Lung (tissue), 12 donors: Measurements from ENCODE around the gene ACTG1. TPM values are rescaled to one million over a fixed set of nuclear protein-coding genes. Genes with fewer than 3 reads are reported as not detected.

Experiments used
- ATAC-seq: fragments of 200-7000 bp; cut with Tn5 transposase; one replicate; pipeline ENCODE4 v1.9.1; 2020; ENCODE audit warnings: moderate number of reproducible peaks; ENCODE audit not compliant: insufficient read depth, low FRiP score
- DNase-seq, 3 donors: peaks; one replicate each; pipeline ENCODE4 v3.0.0-alpha.2; 2013 to 2017
- H3K27ac ChIP-seq, 2 donors: one replicate each; pipeline ENCODE4 v1.5.1; 2013; ENCODE audit warnings: mild to moderate bottlenecking in 2 of 2, moderate library complexity in 2 of 2, control low read depth in 1 of 2, inconsistent platforms in 1 of 2, low read depth in 1 of 2, low read length in 1 of 2
- H3K27me3 ChIP-seq, 3 donors: one replicate each; pipeline ENCODE4 v1.5.1; 2013; ENCODE audit warnings: low read length in 2 of 3; ENCODE audit not compliant: control insufficient read depth in 3 of 3, insufficient read depth in 3 of 3
- H3K36me3 ChIP-seq, 4 donors: one replicate each; pipeline ENCODE4 v1.5.1; 2013; ENCODE audit warnings: low read length in 4 of 4, mild to moderate bottlenecking in 1 of 4, moderate library complexity in 1 of 4; ENCODE audit not compliant: control insufficient read depth in 4 of 4, insufficient read depth in 4 of 4
- H3K4me1 ChIP-seq, 5 donors: one replicate each; pipeline ENCODE4 v1.5.1; 2013; ENCODE audit warnings: low read length in 5 of 5, mild to moderate bottlenecking in 2 of 5, moderate library complexity in 1 of 5; ENCODE audit not compliant: control insufficient read depth in 5 of 5, insufficient read depth in 5 of 5
- H3K4me3 ChIP-seq: one replicate; pipeline ENCODE4 v1.5.1; 2013; ENCODE audit warnings: mild to moderate bottlenecking, control low read depth, moderate library complexity
- H3K9ac ChIP-seq, 2 donors: one replicate each; pipeline ENCODE4 v1.5.1; 2013; ENCODE audit warnings: low read length in 2 of 2, control low read depth in 1 of 2; ENCODE audit not compliant: insufficient read depth in 1 of 2
- H3K9me3 ChIP-seq, 4 donors: one replicate each; pipeline ENCODE4 v1.5.1; 2013; ENCODE audit warnings: low read length in 3 of 4, mild to moderate bottlenecking in 1 of 4, moderate library complexity in 1 of 4; ENCODE audit not compliant: control insufficient read depth in 4 of 4, insufficient read depth in 3 of 4
- WGBS, 2 donors: extraction: QIAGEN DNeasy Blood & Tissue Kit; methylation state at CpG; one replicate each; pipeline ENCODE4 v1.1.7; 2013; 5-methylcytosine and 5-hydroxymethylcytosine counted together
- polyA plus RNA-seq, 2 donors: library from polyadenylated mRNA; stranded (reverse); fragments of 200-250 nt; gene quantifications; one replicate each; pipeline ENCODE4 v1.2.1, GENCODE V29; 2013
- total RNA-seq, 2 donors: library from RNA; depleted of rRNA in 1 of 2; stranded (reverse); fragments of >200 nt in 1 of 2; gene quantifications; one replicate each; pipeline ENCODE4 v1.2.1, GENCODE V29; 2014 to 2021
- TF ChIP-seq, protein P1 (sequence below): IDR thresholded peaks from 2 replicates; pipeline ENCODE4 v1.5.1; 2012; ENCODE audit warnings: mild to moderate bottlenecking; ENCODE audit errors: control extremely low read depth, extremely low read depth
- donor health status: control.
- donor health status: control.
- donor health status: Bipolar disorder and iron deficiency.
- donor health status: healthy.
- donor health status: DM: yes; HTN: yes; CAD: no.

Gene ACTG1
- total and polyA plus RNA-seq, 4 donors = 1,461 to 4,301 (median 3,063) TPM

DNA sequence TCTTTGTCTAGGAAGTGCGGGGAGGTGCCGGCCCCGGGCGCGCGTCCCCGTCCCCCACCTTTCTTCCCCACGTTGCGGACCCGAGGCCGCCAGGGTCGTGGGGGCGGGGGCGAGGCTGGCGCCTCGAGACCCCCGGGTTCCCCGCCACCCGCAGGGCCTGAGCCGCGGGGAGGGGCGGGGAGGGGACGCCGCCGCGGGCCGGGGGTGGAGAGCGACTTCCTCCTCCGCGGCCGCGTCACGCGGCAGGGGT lies 1.8 kb upstream of the ACTG1 start:
- ATAC-seq (no peak), DNase-seq (no peak)
- Histone ChIP-seq H3K4me1 (peaks cover 2 to 42% (median 20%) of the 10 kb centered on the region in 5 donors), H3K27ac (peak overlapping the region; percentile 99), H3K4me3 (peak overlapping the region; percentile 73), H3K36me3 (peaks cover 18 to 29% (median 24%) of the 10 kb centered on the region in 4 donors), H3K9me3 (peaks cover 0 to 5% (median 0%) of the 10 kb centered on the region in 4 donors), H3K9ac (peak overlapping the region; percentile 55 to 86), H3K27me3 (no peaks in the 10 kb centered on the region)
- TF ChIP-seq, protein P1, sequence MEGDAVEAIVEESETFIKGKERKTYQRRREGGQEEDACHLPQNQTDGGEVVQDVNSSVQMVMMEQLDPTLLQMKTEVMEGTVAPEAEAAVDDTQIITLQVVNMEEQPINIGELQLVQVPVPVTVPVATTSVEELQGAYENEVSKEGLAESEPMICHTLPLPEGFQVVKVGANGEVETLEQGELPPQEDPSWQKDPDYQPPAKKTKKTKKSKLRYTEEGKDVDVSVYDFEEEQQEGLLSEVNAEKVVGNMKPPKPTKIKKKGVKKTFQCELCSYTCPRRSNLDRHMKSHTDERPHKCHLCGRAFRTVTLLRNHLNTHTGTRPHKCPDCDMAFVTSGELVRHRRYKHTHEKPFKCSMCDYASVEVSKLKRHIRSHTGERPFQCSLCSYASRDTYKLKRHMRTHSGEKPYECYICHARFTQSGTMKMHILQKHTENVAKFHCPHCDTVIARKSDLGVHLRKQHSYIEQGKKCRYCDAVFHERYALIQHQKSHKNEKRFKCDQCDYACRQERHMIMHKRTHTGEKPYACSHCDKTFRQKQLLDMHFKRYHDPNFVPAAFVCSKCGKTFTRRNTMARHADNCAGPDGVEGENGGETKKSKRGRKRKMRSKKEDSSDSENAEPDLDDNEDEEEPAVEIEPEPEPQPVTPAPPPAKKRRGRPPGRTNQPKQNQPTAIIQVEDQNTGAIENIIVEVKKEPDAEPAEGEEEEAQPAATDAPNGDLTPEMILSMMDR = no peak
- 0 to 1% methylated on average over 7 to 34 of the region's 34 CpGs for WGBS, 2 donors

DNA sequence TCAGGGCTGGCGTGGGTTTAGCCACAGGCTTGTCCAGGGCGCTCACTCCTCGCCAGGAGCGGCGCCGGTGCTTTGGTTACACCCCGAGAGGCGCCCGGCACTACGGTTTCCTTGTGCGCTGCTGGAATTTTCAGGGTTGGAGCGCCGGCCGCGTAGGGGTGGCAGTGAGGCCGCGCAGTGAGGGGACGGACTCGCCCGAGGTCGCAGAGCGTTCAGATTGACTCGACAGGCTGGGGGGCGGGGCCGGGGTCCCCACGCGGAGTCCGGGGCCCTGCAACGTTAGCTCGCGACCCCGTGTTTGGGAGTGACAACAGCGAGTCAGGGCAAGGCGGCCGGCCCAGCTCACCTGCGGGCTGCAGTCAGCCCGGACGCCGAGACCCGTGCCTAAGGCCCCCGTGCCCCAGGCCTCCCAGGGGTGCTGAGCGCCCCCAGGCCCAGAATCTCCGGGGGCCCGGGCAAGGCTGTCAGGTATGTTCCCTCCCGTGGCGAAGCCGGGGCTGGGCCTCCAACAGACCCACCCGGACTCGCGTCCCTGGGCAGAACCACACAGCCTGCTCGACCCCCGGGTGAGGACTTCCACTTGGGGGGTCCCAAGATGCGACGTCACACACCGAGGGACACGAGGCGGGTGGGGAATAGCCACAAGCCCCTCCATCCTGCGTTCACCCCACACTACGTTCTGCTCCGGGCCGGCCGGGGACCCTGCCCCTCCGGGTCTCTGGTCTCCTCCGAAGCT lies 1.3 kb upstream of the ACTG1 start:
- H3K27me3 ChIP-seq = no peaks in the 10 kb centered on the region

DNA sequence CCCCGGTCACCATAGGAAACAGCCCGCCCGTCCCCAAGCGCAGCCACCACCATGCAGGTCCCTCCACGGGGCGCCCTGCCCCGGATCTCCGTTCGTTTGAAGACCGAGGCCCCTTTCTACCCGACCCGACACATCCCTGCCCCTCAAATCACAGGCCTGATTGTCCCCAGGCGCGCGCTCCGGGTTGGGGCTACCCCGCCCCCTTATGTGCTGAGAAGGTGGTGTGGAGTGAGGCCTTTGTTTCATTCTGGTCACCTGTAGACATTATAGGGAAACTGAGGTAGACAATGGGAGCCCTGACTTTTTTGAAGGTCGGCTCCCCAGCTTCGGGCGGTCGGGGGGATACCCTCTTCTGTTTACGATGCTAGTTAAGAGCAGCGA lies 763 bp upstream of the ACTG1 start:
- no peak for ATAC-seq
- 0% methylated on average over 17 to 23 of the region's 23 CpGs for WGBS, 2 donors
- TF ChIP-seq, protein P1 = no peak

More for the DNA sequence above, 1.3 kb upstream of the ACTG1 start:
- DNase-seq (peak; percentile 79 to 81 (median 79)), ATAC-seq (no peak)
- Histone ChIP-seq H3K9me3 (peaks cover 0 to 5% (median 0%) of the 10 kb centered on the region in 4 donors), H3K9ac (peak overlapping the region; percentile 55 to 86), H3K36me3 (peaks cover 18 to 34% (median 28%) of the 10 kb centered on the region in 4 donors), H3K4me1 (peaks cover 3 to 42% (median 19%) of the 10 kb centered on the region in 5 donors), H3K4me3 (peak overlapping the region; percentile 73), H3K27ac (peak overlapping the region; percentile 99)
- TF ChIP-seq, protein P1 = no peak
- WGBS, 2 donors = 0 to 1% methylated on average over 63 to 64 of the region's 64 CpGs

More for the DNA sequence above, 763 bp upstream of the ACTG1 start:
- DNase-seq = peak; percentile 75 to 79 (median 78)
- peaks cover 18 to 39% (median 30%) of the 10 kb centered on the region in 4 donors for H3K36me3 ChIP-seq
- H3K4me3 ChIP-seq = peak overlapping the region; percentile 73
- H3K9me3 ChIP-seq = peaks cover 0 to 5% (median 0%) of the 10 kb centered on the region in 4 donors
- no peaks in the 10 kb centered on the region for H3K27me3 ChIP-seq
- H3K4me1 ChIP-seq = peaks cover 3 to 39% (median 16%) of the 10 kb centered on the region in 5 donors
- peak overlapping the region; percentile 99 for H3K27ac ChIP-seq
- H3K9ac ChIP-seq = peak overlapping the region in 1 of 2 donors; percentile 86
